ENCODE measurements around the gene ACAP1. TPM values are rescaled to one million over a fixed set of nuclear protein-coding genes. Genes with fewer than 3 reads are reported as not detected.
"Not testable (repeated sequence)": the region's sequence is repeated elsewhere in the genome, so short reads cannot be mapped to it uniquely, and the experiment has no call there.

The ACAP1 gene
- total and polyA plus RNA-seq, 10 donors = 118 to 312 (median 215) TPM

DNA sequence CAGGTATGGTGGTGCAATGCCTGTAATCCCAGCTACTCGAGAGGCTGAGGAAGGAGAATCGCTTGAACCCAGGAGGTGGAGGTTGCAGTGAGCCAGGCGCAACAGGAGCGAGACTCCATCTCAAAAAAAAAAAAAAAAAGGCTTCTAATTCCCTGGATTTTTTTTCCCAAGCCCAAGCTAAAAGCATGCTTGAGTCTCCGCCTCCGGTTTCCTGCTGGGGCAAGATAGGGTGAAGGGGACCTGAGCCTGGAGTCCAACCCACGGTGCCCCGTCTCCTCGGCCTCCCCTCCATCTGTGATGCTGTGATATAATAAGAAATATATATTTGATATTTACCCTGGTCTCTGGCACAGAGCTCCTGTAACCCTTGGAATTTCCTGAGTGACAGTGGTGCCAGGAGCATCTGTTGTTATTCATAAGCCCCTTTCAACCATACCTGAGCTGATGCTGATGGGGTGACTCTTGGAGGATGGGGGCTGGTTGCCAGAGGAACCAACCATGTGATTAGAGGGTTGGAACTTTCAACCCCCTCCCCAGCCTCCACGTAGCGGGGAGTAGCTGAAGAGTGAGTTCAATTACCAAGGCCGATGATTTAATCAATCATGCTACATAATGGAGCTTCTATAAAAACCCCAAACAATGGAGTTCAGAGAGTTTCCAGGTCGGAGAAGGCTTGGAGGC, 31.7 kb downstream of the ACAP1 start:
- H3K27ac ChIP-seq = no peak overlapping the region
- 63 to 82% (median 75%) methylated on average over 13 of the region's 13 CpGs for WGBS, 5 donors
- no peak for TF ChIP-seq POLR2A (IDR thresholded peaks at IDR 0.05)
- TF ChIP-seq POLR2AphosphoS5 (IDR thresholded peaks at IDR 0.05) = no peak
- TF ChIP-seq, protein P1, sequence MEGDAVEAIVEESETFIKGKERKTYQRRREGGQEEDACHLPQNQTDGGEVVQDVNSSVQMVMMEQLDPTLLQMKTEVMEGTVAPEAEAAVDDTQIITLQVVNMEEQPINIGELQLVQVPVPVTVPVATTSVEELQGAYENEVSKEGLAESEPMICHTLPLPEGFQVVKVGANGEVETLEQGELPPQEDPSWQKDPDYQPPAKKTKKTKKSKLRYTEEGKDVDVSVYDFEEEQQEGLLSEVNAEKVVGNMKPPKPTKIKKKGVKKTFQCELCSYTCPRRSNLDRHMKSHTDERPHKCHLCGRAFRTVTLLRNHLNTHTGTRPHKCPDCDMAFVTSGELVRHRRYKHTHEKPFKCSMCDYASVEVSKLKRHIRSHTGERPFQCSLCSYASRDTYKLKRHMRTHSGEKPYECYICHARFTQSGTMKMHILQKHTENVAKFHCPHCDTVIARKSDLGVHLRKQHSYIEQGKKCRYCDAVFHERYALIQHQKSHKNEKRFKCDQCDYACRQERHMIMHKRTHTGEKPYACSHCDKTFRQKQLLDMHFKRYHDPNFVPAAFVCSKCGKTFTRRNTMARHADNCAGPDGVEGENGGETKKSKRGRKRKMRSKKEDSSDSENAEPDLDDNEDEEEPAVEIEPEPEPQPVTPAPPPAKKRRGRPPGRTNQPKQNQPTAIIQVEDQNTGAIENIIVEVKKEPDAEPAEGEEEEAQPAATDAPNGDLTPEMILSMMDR (IDR thresholded peaks at IDR 0.05 in 8 of 11, conservative IDR thresholded peaks at IDR 0.05 in 3 of 11) = no peak
- H3K4me3 ChIP-seq = no peak overlapping the region
- intact Hi-C loops (cut with DNase I; ENCODE audit: low total_unique reads) = no loop called here
- no peaks in the 10 kb centered on the region for H3K9me3 ChIP-seq
- H3K4me1 ChIP-seq = no peaks in the 10 kb centered on the region
- DNase-seq = no peak
- H3K27me3 ChIP-seq (replicated peaks in 1 of 7) = peaks cover 0 to 4% (median 0%) of the 10 kb centered on the region in 7 donors
- H3K36me3 ChIP-seq = no peaks in the 10 kb centered on the region

DNA sequence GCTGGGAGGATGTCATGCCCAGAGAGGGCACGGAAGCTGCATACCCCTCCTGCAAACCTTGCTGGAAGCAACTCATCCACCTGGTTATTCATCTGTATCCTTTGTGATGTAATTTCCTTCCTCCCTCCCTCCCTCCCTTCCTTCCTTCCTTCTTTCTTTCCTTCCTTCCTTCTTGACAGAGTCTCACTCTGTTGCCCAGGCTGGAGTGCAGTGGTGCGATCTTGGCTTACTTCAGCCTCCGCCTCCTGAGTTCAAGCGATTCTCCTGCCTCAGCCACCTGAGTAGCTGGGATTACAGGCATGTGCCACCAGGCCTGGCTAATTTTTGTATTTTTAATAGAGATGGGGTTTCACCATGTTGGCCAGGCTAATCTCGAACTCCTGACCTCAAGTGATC, 32.3 kb downstream of the ACAP1 start:
- H3K36me3 ChIP-seq; H3K27me3 ChIP-seq (replicated peaks in 1 of 7); H3K27ac ChIP-seq; H3K4me3 ChIP-seq; H3K9me3 ChIP-seq; H3K4me1 ChIP-seq; intact Hi-C loops (cut with DNase I; ENCODE audit: low total_unique reads); DNase-seq: not testable (repeated sequence)
- 80 to 90% (median 86%) methylated on average over 5 of the region's 5 CpGs for WGBS, 5 donors

DNA sequence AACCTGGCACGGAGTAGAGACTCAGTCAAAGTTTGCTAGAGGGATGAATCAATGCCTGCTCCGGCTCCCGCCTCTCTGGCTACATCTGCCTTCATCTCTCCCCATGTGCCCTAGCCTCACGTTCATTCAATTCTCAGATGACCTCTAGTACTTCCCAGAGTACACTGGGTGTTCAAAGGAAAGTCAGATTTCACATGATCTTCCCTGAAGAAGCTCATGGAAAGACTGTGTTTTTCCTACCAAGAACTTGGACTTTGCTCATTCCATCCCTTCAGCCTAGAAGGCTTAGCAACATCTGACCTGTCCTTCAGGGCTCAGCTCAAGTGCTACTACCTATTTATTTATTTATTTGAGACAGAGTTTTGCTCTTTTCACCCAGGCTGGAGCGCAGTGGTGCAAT, 33.5 kb downstream of the ACAP1 start:
- 79 to 88% (median 86%) methylated on average over 5 of the region's 5 CpGs for WGBS, 5 donors
- peaks cover 0 to 4% (median 0%) of the 10 kb centered on the region in 7 donors for H3K27me3 ChIP-seq (replicated peaks in 1 of 7)
- no peaks in the 10 kb centered on the region for H3K36me3 ChIP-seq
- H3K27ac ChIP-seq = no peak overlapping the region
- intact Hi-C loops (cut with DNase I; ENCODE audit: low total_unique reads) = no loop called here
- no peaks in the 10 kb centered on the region for H3K4me1 ChIP-seq
- no peak overlapping the region for H3K4me3 ChIP-seq
- TF ChIP-seq, protein P1 (IDR thresholded peaks at IDR 0.05 in 8 of 11, conservative IDR thresholded peaks at IDR 0.05 in 3 of 11) = no peak
- TF ChIP-seq POLR2A (IDR thresholded peaks at IDR 0.05) = no peak
- no peak for TF ChIP-seq POLR2AphosphoS5 (IDR thresholded peaks at IDR 0.05)
- no peak for DNase-seq
- H3K9me3 ChIP-seq = no peaks in the 10 kb centered on the region

DNA sequence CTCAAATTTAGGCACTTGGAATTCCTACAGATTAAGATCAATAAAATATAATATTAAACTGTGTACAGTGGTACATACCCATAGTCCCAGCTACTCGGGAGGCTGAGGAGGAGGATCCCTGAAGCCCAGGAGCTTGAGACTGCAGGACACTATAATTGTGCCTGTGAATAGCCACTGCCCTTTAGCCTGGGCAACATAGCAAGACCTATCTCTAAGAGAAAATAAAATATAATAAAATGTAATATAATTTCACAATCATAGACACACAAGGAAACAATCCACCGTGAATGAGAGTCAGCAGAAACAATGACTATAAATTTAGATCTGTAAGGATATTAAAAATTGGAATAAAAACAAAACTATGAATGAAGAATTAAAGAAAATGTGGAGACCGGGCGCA, 34.5 kb downstream of the ACAP1 start:
- H3K4me1 ChIP-seq = no peaks in the 10 kb centered on the region
- no peak overlapping the region for H3K4me3 ChIP-seq
- intact Hi-C loops (cut with DNase I; ENCODE audit: low total_unique reads) = no loop called here
- WGBS, 5 donors = 84 to 92% (median 86%) methylated on average over 4 of the region's 4 CpGs
- peaks cover 0 to 4% (median 0%) of the 10 kb centered on the region in 7 donors for H3K27me3 ChIP-seq (replicated peaks in 1 of 7)
- H3K36me3 ChIP-seq = no peaks in the 10 kb centered on the region
- TF ChIP-seq POLR2AphosphoS5 (IDR thresholded peaks at IDR 0.05) (no peak), POLR2A (IDR thresholded peaks at IDR 0.05) (no peak)
- TF ChIP-seq, protein P1 (IDR thresholded peaks at IDR 0.05 in 8 of 11, conservative IDR thresholded peaks at IDR 0.05 in 3 of 11) = no peak
- no peaks in the 10 kb centered on the region for H3K9me3 ChIP-seq
- DNase-seq = no peak
- no peak overlapping the region for H3K27ac ChIP-seq
